Right cardiac atrium (tissue), 5 donors: Measurements from ENCODE around the gene MMEL1. TPM values are rescaled to one million over a fixed set of nuclear protein-coding genes. Genes with fewer than 3 reads are reported as not detected.
A peak's percentile ranks its signal among the peaks of the same experiment; 100 is the strongest.

Source experiments
- ATAC-seq, 2 donors: fragments of 200-7000 bp; cut with Tn5 transposase; one replicate each; pipeline versions ENCODE4 v1.8.0 to v1.9.1; 2020; ENCODE audit warnings: moderate library complexity in 2 of 2, mild to moderate bottlenecking in 1 of 2
- DNase-seq, 3 donors: peaks; one replicate each; pipeline ENCODE4 v3.0.0-alpha.2; 2020
- H3K27ac ChIP-seq: one replicate; pipeline ENCODE4 v1.5.1; 2013; ENCODE audit warnings: mild to moderate bottlenecking, low read length, control low read depth, moderate library complexity
- H3K27me3 ChIP-seq: one replicate; pipeline ENCODE4 v1.6.1; 2013; ENCODE audit not compliant: control insufficient read depth, insufficient read depth
- H3K4me1 ChIP-seq: one replicate; pipeline ENCODE4 v1.6.1; 2013; ENCODE audit warnings: low read length; ENCODE audit not compliant: control insufficient read depth, insufficient read depth
- H3K4me3 ChIP-seq: one replicate; pipeline ENCODE4 v1.5.1; 2013; ENCODE audit warnings: low read length, control low read depth
- H3K9me3 ChIP-seq: one replicate; pipeline ENCODE4 v1.6.1; 2013; ENCODE audit warnings: low read length; ENCODE audit not compliant: control insufficient read depth
- WGBS: extraction: QIAGEN DNeasy Blood & Tissue Kit; methylation state at CpG from one replicate; pipeline ENCODE4 v1.1.7; 2013; 5-methylcytosine and 5-hydroxymethylcytosine counted together
- intact Hi-C, 4 donors: fragments of 100-400 bp; cut with DNase I; formaldehyde crosslinking; loops; one replicate each; pipeline versions ENCODE4 v1.11.0 to v1.14.0; 2022 to 2023
- polyA plus RNA-seq: library from polyadenylated mRNA; stranded (reverse); fragments of 200-250 nt; gene quantifications from one replicate; pipeline ENCODE4 v1.2.3, GENCODE V29; 2013
- total RNA-seq, 4 donors: library from RNA; stranded (reverse); fragmentation: NEBNext Ultra II Directional; extraction: Animal tissue kit (Norgen Biotek cat#: 25700); gene quantifications; one replicate each; pipeline ENCODE4 v1.2.1, GENCODE V29; 2021
- donor health status: healthy with polysubstance abuse.
- donor health status: DM: no; HTN: yes; CAD: no.
- donor health status: DM: no; HTN: no; CAD: no.
- donor health status: DM: no; HTN: yes; CAD: no; lungs with severe emphysema.
- donor health status: DM: yes; HTN: yes; CAD: no.

Gene MMEL1
- total and polyA plus RNA-seq, 5 donors: 0.32 to 1.7 (median 0.94) TPM

DNA sequence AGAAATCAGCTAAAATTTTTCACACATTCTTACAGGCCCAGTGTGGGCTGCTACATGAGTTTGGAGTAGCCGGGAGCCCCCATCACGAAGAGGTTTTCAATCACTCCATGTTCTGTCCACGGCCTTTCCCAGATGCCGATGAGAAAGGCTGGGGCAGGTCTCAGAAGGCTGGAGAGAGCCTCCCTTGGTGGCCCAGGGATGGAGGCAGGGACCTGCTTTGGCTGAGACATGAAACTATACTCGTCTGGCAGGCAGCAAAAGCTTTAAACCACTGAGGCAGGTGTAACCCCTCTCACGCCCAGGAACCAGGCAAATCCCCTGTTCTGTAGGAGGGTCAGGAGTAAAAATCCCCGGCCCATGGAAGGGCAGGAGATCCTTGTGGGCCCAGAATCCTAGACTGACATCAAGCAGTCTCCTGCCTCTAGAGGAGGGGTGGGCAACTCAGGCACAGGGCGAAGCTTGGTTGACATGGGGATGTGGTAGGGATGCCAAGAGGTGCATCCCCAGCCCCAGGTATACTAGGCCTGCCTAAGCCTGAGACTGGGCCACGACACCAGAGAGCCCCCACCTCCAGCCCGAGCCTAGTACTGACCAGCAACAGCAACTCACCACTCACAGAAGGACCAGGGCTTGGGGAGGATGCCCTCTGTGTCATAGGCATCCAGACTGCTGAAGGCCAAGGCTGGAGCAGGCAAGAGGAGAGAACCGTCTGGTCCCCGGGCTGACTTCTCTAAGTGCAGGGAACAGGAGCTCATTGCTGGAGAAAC, 9.1 kb downstream of the MMEL1 start:
- intact Hi-C loops: no loop called here
- no peak for ATAC-seq

DNA sequence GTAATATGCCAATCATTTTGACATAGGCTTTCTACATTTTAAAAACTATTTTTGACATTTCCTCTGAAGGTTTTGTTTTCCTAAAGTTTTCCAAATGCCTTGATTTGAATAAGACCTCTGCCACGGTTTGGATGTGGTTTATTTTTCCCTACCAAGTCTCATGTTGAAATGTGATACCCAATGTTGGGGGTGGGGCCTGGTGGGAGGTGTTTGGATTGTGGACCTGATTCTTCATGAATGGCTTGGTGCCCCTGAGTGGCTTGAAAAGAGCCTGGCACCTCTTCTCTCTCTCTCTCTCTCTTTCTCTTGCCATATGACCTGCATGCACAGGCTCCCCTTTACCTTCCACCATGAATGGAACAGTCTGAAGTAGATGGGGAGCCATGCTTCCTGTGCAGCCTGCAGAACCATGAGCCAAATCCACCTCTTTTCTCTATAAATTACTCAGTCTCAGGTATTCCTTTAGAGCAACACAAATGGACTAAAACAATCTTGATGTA, 14.8 kb downstream of the MMEL1 start:
- Histone ChIP-seq H3K9me3 (peaks cover 2% of the 10 kb centered on the region), H3K27ac (no peak overlapping the region), H3K27me3 (no peaks in the 10 kb centered on the region), H3K4me3 (no peak overlapping the region), H3K4me1 (no peaks in the 10 kb centered on the region)
- no peak for DNase-seq
- WGBS: 6% methylated on average over 1 of the region's 1 CpG
- intact Hi-C loops: no loop called here
- no peak for ATAC-seq

More for the DNA sequence above, 9.1 kb downstream of the MMEL1 start:
- H3K9me3 ChIP-seq: no peaks in the 10 kb centered on the region
- H3K4me1 ChIP-seq: no peaks in the 10 kb centered on the region
- H3K4me3 ChIP-seq: no peak overlapping the region
- 78% methylated on average over 12 of the region's 12 CpGs for WGBS
- peak in 1 of 3 donors; percentile 21 for DNase-seq
- H3K27me3 ChIP-seq: no peaks in the 10 kb centered on the region
- no peak overlapping the region for H3K27ac ChIP-seq

DNA sequence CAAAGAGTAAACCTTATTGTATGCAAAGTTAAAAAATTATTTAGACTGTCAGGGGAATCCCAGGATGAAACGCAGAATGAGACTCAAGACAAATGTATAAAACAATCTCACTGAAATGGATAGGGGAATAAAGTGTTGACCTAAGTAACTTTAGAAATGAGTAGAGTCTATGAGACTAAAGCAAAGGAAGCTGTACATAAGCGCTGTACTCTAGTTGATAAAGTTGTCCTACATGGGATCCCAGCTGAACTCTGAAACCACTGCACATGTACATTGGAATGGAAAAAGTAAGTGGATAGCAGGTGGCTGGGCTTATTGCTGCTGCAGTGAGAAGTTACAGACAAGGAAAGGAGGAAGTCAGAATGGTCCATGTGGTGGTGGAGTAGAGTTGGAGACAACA, 18.7 kb downstream of the MMEL1 start:
- Histone ChIP-seq H3K4me1 (no peaks in the 10 kb centered on the region), H3K9me3 (peaks cover 2% of the 10 kb centered on the region), H3K27ac (no peak overlapping the region), H3K4me3 (no peak overlapping the region), H3K27me3 (no peaks in the 10 kb centered on the region)
- ATAC-seq (no peak), DNase-seq (no peak)
- 87% methylated on average over 2 of the region's 2 CpGs for WGBS
- intact Hi-C loops: no loop called here

DNA sequence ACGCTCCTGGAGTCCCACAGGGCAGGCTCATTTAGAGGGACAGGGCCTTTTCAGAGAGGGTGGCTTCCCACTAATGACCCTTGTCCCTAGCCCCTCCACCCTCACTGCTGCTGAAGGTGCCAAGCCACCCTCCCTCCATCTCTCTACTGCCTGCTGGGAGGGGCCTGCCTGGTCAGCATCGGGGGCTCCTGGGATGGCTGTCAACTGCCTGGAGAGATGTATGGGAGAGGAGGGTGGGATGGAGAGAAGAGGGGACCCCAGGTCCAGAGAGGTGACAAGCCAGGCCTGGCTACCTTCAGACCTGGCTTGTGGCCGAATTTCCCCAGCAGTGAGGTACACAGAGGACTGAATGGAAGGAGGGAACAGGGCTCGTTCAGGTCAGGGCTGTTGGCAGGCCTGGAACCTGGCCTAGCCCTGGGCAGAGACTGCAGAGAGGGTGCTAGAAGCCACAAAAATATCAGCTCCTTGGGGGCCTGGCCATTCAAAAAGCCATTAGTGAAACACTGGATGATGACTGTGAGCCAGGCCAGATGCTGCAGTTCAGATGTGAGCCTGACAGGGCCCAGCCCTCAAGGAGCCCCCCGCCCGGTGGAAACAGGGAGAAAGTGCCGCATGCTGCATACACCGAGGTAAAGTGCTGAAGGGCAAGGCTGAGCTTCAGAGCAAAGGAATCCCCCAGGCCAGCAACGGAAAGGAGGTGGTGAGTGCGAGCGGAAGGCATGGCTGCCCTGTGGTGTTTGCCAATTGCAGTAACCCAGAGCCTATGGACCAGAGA, 20.0 kb downstream of the MMEL1 start:
- H3K9me3 ChIP-seq: peaks cover 2% of the 10 kb centered on the region
- 86% methylated on average over 11 of the region's 11 CpGs for WGBS
- no peaks in the 10 kb centered on the region for H3K27me3 ChIP-seq
- no peak for DNase-seq
- H3K27ac ChIP-seq: no peak overlapping the region
- H3K4me1 ChIP-seq: no peaks in the 10 kb centered on the region
- intact Hi-C loops: no loop called here
- ATAC-seq: no peak
- no peak overlapping the region for H3K4me3 ChIP-seq

DNA sequence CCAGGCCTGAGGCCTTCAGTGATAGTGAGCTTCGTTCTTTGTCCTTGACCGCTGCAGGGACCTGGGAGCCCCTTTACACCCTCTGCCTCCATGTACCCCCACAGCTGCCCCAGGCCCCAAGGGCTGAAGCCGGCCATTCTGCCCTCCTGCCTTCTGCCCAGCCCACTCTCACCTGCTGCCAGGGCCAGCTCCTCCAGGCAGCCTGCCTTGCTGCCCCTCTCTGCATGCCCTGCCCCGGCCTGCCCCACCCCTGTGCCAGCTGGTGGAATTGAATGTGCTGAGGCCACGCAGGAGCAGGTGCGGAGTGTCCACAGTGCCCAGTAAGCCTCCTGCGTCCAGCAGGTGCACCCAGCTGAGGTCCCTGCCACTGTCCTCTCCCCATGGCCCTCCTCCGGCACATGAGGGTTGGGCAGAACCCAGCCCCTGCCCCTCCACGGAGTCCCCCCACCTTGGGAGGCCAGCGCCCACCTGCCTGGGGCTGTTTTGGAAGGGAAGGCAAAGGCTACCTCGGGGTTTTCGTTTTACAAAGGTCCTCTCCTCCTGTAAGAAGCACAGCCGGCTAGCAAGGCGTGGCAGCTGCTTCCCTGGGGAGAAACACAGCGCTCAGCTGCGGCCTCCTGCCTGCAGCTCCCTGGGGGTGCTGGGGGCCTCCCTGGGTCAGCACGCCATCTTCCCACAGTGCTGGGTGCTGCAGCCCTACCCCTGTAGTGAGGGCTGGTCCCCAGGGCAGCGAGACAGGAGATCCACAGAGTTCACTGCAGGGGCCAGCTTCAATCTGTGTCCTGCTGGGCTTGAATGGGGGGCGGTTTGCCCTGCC, 21.0 kb downstream of the MMEL1 start:
- ATAC-seq (no peak), DNase-seq (peak in 1 of 3 donors; percentile 33)
- H3K27me3 ChIP-seq: no peaks in the 10 kb centered on the region
- H3K4me1 ChIP-seq: no peaks in the 10 kb centered on the region
- 86% methylated on average over 19 of the region's 19 CpGs for WGBS
- no peak overlapping the region for H3K4me3 ChIP-seq
- no peak overlapping the region for H3K27ac ChIP-seq
- intact Hi-C loops: no loop called here
- peaks cover 2% of the 10 kb centered on the region for H3K9me3 ChIP-seq

DNA sequence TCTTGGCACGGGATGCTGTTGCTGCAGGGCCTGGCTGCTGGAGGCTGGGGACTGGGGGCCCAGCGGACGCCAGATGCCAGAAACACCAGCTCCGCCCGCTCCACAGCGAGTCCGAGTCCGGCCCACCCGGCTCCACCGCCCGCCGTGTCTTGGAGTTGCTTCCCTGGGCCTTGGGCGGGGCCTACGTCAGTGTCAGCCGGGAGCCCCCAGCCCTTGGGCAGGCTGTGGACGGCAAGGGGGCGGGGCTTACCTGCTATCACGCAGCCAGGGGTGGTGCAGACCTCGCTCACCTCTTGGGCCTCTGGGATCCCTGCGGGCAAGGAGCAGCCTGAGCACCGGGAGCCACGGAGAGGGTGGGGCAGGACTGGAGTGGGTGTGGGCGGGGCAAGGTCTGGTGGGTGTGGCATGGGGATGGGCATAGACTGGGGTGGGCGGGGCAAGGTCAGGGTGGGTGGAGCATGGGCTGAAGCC, 21.8 kb downstream of the MMEL1 start:
- WGBS: 8% methylated on average over 24 of the region's 24 CpGs
- Histone ChIP-seq H3K27me3 (no peaks in the 10 kb centered on the region), H3K4me3 (no peak overlapping the region), H3K27ac (no peak overlapping the region), H3K4me1 (no peaks in the 10 kb centered on the region), H3K9me3 (no peaks in the 10 kb centered on the region)
- ATAC-seq (peak; percentile 39 to 58), DNase-seq (peak; percentile 44 to 79 (median 76))
- intact Hi-C loops: no loop called here

DNA sequence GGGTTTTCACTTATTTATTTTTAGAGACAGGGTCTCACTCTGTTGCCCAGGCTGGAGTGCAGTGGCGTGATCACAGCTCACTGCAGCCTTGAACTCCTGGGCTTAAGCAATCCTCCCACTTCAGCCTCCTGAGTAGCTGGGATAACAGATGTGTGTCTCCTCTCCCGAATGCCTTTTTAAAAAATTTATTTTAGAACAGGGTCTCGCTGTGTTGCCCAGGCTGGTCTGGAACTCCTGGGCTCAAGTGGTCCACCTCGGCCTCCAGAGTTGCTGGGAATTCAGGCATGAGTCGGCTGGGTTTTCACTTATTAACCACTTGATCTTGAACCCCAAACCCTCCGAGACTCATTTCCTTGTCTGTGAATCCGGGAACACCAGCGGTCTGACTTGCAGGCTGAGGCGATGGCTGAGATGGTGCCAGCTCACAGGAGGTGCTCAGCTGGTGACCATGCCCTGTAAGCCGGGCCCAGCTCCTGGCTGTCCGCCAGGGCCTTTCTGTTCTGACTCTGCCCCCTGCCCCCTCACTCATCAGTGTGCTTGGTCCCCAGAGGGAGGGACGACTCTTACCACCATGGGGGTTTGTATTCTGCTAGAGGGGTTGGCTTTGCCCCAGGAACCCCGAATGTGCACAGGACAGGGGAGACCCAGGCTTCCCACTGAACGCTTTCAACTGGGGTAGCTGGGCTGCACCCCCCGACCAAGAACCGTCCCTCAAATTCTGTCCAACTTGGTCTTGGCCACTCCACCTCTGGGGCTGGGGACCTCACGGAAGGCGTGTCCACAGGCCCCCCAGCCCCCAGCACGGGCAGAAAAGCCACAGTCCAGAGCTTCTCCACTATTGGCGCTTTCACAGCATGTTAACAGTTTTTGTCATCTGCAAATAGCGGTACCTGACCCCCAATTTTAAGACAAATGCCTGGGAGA, 22.5 kb downstream of the MMEL1 start:
- WGBS: 61% methylated on average over 21 of the region's 21 CpGs
- no peak for ATAC-seq
- Histone ChIP-seq H3K27ac (no peak overlapping the region), H3K9me3 (no peaks in the 10 kb centered on the region), H3K27me3 (no peaks in the 10 kb centered on the region), H3K4me1 (no peaks in the 10 kb centered on the region), H3K4me3 (no peak overlapping the region)
- peak; percentile 18 to 64 (median 61) for DNase-seq
- intact Hi-C loops: no loop called here

DNA sequence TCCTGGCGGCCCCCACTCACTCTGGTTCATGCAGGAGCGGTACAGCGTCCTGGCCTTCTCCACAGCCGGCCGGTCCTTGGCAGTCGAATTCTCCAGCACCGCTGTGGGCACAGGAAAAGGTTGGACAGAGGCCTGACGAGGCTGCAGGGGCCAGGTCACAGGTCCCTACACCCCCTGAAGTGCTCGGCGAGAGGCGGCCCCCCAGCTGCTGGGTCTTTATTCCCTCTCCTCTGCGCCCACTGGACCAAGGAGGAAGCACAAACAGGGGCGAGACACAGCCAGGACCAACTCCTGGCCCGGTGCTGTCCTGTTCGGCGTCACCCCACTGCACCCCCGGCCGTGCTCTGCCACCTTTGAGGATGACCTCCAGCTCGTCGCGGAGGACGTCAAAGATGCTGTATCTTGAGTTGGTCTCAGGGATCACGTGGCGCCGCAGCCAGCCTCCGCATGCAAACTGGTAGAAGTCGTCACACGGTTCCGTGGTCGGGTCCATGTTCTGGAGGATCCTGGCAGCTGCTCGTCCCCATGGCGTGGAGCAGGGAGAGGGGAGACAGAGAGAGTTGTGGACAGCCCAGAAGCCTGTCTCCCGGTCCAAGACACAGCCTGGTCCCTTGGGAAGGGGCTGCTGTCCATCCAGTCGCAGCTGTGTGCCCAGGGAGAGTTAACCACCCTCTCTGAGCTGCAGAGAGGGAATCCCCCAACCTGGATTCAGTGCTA, 23.3 kb downstream of the MMEL1 start:
- intact Hi-C loops: no loop called here
- no peaks in the 10 kb centered on the region for H3K27me3 ChIP-seq
- ATAC-seq (no peak), DNase-seq (peak; percentile 14 to 58 (median 43))
- H3K4me1 ChIP-seq: no peaks in the 10 kb centered on the region
- no peak overlapping the region for H3K4me3 ChIP-seq
- no peak overlapping the region for H3K27ac ChIP-seq
- H3K9me3 ChIP-seq: no peaks in the 10 kb centered on the region
- WGBS: 82% methylated on average over 34 of the region's 34 CpGs

DNA sequence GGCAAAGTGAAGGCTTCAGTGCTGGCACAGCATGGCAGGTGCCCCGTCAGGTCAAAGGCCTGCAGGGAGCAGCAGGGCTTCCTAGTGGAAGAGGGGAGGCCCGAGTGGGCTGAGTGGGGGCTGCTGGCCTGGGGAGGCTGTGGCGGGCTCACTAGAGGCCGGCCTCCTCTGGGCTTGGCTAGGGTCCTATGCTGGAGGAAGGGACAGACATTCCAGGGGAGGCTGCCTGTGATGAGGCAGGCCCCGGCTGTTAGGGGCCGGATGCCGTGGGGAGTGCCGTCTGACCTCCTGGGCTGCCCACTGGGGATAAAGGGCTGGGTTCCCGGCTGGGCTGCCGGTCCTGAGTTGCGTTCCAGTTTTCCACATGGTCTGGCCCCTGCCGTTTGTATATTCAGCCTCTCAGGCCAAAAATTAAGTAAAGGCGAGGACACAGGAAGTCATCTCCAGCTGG, 25.1 kb downstream of the MMEL1 start:
- no peaks in the 10 kb centered on the region for H3K9me3 ChIP-seq
- ATAC-seq (peak; percentile 50 to 68), DNase-seq (peak; percentile 49 to 89 (median 78))
- WGBS: 38% methylated on average over 13 of the region's 13 CpGs
- intact Hi-C loops: no loop called here
- H3K27ac ChIP-seq: no peak overlapping the region
- H3K4me1 ChIP-seq: no peaks in the 10 kb centered on the region
- H3K4me3 ChIP-seq: no peak overlapping the region
- no peaks in the 10 kb centered on the region for H3K27me3 ChIP-seq
